Measurements from ENCODE around the gene TBK1.
"Not testable (repeated sequence)": the region's sequence is repeated elsewhere in the genome, so short reads cannot be mapped to it uniquely, and the experiment has no call there.

Gene TBK1

DNA sequence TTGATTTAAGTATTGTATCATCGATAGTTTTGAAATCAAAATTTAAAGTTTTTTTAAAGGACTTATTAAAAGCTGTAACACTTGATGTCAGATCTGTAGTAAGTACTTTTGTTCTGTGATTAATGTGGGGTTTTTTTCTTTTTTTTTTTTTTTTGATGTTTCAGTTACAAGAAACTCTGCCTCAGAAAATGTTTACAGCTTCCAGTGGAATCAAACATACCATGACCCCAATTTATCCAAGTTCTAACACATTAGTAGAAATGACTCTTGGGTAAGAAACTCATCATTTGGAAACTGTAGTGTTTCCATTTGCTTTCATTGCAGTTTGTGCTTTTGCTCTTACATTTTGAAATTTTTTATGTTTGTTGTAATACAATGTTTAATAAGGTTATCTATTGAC, 45.6 kb downstream of the TBK1 start:
- no peak for DNase-seq

DNA sequence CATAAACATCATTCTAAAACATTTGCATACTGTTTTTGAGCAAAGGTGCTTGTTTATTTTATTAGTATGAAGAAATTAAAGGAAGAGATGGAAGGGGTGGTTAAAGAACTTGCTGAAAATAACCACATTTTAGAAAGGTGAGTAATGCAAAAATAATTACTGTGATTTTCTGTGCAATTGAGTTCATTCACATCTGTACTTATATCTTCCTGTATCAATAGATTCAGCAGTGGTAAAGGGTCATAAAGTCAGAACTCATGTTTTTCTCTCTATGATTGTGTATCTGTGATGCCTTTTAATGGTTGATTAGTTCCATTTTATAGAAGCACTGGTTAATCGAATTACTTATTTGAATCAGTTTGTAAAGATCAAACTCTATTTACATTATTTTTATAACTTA, 46.0 kb downstream of the TBK1 start:
- DNase-seq: no peak

DNA sequence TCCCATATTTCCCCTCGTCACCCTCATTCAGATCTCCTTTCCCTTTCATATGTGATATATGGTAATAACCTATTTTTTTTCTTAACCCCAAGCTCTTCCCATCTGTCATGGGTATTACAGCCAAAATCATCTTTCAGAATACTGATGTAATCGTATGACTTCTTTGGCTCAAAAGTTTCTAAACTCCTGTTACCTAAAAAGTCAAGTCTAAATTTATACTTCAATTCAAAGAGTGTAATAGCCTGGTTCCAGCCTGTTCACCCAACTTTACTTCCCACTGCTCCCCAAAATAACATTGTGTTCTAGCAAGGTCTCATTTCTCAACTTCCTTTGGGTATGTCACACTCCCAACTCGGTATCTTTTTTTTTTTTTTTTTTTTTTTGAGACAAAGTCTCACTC, 48.5 kb downstream of the TBK1 start:
- DNase-seq: no peak

DNA sequence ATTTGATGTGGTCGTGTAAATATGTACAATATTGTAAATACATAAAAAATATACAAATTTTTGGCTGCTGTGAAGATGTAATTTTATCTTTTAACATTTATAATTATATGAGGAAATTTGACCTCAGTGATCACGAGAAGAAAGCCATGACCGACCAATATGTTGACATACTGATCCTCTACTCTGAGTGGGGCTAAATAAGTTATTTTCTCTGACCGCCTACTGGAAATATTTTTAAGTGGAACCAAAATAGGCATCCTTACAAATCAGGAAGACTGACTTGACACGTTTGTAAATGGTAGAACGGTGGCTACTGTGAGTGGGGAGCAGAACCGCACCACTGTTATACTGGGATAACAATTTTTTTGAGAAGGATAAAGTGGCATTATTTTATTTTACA, 49.6 kb downstream of the TBK1 start:
- DNase-seq: no peak

DNA sequence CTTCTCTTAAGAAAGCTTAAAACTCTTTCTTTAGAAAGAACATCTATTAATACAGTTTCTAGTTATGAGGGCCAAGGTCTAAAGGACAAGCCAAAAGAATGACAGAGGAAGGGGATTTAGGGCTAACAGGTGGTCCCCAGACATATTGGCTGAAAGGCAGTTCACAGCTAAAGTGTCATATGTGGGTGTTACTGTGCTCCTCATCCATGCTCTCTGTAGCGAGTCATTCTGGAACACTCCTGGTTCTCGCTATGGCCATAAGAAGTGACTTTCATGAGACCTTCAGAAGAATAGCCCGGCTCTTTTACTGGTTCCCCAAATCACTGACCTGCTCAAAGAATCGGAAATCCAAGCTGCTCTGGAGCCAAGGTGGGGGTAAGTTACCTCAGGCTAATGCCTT, 55.0 kb downstream of the TBK1 start:
- no peak for DNase-seq

DNA sequence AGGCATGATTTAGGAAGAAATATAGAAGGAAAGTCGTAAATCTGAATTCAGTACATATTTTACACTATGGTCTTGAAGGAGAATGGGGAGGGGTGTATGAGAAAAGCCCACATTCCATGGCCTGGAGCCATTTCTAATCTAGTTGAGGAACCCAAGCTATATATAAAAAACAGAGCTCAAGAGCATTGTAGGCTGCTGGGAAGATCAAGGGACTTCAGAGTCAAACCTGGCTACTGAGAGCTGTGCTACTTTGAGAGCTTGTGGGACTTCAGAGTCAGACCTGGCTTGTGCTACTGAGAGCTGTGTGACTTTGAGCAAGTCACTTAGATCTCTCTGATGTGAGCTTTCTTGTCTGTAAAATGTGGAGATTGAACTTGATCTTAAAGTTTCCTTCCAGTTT, 58.7 kb downstream of the TBK1 start:
- DNase-seq: no peak

DNA sequence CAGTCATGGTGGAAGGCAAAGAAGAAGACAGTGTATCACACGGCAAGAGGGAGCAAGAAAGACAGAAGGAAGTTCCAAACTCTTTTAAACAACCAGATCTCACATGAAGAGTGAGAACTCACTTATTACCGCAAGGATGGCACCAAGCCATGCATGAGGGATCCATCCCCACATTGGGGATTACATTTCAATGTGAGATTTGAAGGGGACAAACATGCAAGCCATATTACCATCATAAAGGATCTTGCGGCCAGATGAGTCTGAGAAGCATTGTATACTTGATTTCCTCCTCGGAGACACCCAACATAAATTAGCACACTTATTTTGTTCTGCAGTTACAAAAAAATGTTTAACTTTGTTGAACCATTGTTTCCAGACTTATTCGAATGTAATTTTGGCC, 66.5 kb downstream of the TBK1 start:
- DNase-seq: no peak

DNA sequence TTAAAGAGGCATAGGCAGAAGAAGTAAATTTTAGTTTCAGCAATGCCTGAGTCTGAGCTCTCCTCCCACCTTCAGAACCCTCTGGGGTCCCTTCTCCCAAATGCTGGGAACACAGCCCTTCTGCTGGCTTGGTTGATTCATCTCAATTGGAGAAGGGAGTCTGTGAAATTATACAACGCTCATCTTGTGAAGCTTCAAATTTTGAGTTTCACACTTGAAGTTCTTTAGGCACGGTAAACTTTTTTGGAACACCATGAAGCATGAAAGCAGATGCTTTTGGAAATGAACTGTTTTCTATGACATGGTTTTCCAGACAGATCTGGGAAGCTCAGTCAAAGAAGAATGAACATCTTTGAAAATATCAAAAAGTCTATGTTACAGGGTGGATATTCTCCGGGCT, 69.9 kb downstream of the TBK1 start:
- no peak for DNase-seq

DNA sequence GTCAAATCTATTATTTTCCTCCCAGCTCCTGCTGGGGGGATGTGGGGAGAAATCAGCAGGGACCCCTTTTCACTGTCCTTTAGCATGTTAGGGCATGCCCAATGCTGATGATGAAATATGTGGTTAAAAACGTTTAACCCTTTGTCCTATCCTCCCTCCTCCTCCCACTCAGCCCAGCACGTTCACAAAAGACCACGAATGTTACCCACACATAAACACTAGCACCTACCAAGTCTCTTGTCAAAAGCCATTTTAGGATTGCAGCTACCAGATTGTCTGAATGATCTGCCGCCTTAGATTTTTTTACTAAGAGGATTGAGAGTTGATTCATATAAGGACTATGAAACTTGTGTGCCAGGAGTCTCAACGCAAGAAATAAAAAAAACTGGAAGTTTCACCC, 70.4 kb downstream of the TBK1 start:
- DNase-seq: no peak

DNA sequence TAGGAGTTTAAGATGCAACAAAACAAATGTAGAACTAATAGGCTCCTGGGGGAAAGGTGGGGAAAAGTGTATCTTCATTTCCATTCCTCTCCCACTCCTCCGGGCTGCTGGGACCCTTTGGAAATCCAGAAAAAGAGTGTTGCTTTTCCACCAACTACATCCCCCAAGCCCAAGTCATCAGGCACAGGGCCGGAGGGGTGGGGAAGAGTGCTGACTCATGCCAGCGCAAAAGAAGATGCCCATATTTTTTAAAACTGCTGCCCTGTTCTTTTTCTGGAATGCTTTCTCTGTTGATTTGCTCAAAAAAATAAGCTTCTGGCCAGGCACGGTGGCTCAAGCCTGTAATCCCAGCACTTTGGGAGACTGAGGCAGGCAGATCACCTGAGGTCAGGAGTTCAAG, 70.9 kb downstream of the TBK1 start:
- no peak for DNase-seq

DNA sequence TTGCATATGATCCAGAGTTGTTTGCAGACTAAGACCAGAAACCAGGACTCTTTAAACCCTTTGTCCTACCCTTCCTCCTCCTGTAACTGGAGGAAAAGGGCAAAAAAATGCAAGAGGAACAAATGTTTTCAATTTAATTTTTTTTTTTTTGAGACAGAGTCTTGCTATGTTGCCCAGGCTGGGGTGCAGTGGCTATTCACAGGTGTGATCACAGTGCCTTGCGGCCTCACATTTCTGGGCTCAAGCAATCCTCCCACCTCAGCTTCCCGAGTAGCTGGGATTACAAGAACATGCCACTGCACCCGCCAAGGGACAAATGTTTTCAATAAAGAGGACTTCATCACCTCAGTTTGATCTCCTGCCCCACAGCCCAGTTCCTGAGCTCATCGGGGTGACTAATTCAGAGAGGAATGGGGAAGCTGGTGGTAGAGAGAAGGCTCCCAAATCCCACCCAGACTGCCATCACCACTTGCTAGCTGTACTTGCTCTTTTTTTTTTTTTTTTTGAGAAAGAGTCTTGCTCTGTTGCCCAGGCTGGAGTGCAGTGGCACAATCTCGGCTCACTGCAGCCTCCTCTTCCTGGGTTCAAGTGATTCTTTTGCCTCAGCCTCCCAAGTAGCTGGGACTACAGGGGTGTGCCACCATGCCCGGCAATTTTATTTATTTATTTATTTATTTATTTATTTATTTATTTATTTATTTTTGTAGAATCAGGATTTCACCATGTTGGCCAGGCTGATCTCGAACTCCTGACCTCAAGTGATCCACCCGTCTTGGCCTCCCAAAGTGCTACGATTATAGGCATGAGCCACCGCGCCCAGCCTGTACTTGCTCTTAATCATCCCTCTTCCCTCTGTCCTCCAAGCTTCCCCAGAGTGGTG, 71.9 kb downstream of the TBK1 start:
- DNase-seq: not testable (repeated sequence)

DNA sequence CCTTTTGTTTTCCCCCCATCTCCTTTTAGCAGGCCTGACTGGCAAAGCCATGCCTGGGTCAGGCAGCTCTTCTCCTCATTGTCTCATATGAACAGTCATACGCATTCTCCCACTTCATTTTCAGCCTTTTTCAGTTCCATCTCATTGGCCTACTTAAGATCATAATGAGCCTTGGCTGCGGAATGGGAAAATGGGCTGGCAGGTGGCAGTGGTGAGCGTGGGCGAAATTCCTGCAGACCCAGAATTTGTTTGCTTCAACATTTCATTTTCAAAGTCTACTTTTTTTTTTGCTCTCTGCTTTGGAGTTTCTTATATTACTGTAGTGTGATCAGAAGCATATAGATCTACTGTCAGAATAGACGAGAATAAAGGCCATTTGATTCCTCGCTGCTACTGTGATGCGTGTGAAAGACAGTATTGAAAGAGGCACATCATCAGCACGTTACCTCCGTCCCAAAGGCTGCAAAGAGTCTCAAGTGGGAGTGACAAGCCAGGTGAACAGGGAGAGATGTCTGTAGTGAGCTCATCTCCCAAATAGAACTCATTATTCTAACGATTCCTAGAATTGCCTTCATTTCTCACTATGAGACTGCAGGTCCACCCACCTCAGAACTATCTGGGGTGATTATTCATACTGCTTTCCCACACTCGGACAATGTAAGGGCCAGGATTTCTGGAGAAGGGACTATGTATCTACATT, 73.7 kb downstream of the TBK1 start:
- DNase-seq: no peak

DNA sequence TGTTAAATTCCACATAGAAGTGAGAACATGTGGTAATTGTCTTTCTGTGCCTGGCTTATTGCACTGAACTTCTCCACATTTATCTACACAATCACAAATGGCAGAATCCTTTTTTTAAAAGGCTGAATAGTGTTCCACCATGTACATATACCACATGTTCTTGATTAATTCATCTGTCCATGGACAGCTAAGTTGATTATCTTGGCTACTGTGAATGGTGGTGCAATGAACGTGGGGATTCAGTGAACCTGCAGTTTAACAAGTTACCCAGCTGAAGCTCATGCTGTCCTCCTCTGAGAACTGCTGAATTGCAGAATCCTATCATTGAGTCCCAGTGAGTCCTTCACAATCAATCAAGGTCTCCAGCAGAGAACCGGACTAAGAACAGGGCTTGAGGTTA, 74.9 kb downstream of the TBK1 start:
- DNase-seq: no peak

DNA sequence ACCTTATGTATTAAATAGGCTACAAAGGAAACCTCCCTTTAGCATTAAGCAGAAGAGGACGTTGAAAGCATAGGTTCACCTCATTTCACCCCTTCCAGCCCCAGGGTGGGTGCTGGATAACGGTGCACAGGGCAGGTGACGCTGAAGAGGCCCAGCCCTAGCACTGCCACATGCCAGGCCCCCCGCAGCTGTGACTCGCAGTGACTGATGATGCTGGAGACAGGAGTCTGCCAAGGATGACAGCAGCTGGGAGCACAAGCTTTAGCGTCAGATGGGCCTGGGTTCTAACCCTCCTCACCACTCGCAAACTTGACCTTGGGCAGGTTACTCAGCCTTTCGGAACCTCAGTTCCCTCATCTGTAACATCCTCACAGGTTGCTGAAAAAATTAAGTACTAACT, 76.7 kb downstream of the TBK1 start:
- no peak for DNase-seq

DNA sequence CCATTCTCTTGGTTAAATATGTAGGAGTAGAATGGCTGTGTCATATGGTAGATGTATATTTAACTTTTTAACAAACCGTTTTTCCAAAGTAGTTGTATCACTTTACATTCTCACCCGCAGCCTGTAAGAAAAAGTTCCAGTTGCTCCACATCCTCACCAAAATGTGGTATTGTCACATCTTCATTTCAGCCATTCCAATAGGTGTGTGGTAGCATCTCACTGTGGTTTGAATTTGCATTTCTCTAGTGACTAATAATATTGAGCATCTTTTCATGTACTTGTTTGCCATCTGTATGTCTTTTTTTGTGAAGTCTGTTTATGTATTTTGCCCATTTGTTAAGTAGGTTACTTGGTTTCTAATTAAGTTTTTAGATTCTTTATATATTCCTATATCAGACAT, 78.6 kb downstream of the TBK1 start:
- no peak for DNase-seq

DNA sequence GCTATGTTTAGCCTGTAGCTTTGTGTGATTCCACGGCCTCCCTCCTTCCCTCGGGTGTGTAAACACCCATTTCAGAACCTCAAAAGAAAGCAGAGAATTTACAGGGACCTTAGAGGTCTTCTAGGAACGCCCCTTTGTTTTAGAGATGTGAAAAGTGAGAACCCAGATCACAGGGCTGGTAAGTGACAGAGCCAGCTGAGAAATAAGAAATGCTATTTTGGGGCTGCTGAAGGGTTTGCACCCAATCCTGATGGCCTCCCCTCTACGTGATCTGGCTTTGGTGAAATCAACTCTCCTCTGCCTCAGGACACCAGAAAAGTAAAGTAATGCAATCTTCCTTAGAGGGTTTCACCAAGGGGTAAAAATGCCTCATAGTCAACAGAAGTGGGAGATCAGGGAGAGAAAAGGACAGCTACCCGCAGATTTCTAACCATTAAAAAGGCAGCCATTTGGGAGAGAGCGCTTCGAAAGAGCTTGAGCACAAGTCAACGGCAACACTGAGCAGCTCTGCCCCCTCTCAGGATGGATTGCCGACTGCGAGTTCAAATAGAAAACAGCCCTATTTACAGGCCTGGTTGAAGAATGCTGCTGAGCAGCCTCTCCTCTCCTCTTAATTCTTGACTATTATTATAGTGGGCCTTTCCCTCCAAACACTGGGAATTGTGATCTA, 79.9 kb downstream of the TBK1 start:
- DNase-seq: no peak

DNA sequence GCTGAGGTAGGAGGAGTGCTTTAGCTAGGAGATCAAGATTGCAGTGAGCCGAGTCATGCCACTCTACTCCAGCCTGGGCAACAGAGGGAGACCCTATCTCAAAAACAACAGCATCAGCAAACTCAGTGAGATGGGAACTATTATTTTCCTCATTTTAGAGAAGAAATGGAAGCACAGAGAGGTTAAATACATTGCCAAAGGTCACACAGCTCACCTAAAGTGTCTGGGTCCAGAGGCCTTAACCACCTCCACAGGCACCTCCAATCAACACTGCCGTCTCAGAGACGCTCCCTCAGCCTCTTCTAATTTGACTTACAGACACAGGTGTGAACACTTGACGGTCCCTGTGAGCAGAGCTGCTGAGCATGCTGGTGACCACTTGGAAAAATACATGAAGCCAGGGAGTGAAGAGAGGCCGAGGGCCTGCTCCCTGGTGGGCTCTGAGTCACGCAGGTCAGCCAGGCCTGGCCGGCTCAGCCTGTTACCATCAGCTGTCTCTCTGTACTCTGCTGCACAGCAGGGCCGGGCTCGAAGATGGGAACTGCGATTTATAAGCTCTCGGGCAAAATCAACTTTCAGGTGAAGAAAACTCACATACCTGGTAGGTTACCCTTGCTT, 80.9 kb downstream of the TBK1 start:
- DNase-seq: no peak

DNA sequence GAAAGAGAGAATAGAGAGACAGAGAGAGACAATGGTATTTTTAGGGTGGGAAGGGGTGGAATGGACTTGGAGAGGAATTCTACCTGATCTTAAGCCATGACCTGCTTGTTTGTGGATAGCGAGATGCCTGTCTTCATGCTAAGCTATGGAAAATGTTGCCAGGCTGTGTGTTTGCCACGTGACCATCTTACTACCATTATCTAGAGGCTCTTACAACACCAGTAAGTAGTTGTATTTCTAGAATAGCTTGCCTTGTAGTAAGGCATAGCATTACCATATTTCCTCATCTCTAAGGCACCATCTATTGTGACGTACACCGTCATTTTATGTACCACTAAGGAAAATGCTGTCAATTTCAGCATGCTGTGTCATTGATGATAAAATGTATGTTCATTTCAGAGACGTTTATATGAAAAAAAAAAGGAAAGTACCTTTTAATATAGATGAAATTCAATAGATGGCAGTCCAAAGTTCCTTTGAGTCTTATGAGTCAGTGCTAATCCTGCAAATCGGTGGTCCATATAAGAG, 82.8 kb downstream of the TBK1 start:
- no peak for DNase-seq

DNA sequence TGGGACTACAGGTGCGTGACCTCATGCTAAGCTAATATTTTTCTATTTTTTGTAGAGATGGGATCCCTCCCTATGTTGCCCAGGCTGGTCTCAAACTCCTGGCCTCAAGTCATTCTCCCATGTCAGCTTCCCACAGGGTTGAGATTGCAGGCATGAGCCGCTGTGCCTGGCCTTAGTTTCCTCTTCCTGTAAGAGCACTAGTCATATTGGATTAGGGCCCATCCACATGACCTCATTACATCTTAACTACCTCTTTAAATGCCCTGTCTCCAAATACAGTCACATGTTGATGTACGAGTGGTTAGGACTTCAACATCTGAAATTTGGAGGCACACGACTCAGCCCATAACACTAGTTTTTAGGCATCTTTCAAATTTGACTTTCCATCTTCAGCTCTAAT, 86.2 kb downstream of the TBK1 start:
- DNase-seq: no peak

DNA sequence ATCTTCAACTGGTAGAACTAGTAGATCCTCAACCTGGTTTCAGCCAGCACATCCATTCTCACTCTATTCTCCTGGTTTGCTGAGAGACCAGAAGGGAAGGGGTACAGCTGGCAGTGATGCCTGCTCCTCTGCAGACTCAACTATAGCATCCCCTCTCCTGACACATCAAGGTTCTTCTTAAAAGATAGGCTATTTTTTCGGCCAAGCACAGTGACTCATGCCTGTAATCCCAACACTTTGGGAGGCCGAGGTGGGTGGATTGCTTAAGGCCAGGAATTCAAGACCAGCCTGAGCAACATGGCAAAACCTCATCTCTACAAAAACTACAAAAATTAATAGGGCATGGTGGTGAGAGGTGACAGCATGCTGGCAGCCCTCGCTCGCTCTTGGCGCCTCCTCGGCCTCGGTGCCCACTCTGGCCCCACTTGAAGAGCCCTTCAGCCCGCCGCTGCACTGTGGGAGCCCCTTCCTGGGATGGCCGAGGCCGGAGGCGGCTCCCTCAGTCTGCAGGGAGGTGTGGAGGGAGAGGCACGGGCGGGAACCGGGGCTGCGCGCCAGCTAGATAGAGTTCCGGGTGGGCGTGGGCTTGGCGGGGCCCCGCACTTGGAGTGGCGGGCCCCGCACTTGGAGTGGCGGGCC, 90.6 kb downstream of the TBK1 start:
- DNase-seq: not testable (repeated sequence)

DNA sequence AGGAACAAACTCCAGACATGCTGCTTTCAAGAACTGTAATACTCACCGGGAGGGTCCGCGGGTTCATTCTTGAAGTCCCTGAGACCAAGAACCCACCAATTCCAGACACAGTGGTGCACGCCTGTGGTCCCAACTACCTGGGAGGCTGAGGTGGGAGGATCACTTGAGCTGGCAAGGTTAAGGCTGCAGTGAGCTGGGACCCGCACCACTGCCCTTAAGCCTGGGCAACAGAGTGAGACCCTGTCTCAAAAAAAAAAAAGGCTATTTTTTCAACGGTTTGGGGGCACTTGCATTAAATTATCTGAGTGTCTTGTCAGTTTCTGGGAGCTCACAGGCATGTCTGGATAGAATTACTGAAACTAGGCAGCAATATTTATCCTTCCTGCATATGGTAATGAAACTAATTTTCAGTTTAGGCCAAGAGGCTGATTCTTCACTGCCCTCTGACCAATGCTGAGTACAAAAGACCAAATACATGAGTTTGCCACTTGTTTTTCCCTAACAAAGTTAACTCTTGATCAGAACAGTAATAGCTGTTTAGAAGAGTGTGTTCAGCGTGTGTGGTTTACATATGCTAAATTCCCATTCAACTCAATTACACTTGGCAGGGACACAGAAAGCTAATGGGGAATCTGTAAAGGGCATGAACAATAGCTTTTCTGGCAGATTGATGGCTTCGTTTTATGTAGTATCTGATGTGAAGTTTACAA, 92.6 kb downstream of the TBK1 start:
- DNase-seq: no peak

DNA sequence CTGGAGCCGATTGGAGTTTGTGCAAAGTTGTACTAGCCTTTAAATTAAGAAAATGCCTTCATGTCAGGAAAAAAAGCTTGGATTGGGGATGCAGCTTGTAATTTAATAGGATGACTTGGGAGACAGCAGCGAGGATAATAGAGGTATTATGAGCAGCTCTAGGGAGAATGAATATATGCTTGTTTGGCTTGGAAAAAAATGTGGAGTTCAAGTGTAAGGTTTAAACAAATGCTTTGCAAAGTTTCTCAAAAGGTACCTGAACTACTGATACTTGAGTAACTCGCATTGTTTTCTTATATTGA, 93.1 kb downstream of the TBK1 start:
- no peak for DNase-seq
